PC-3 (cell line): ENCODE data around the gene OR2AT4. TPM values are rescaled to one million over a fixed set of nuclear protein-coding genes. Genes with fewer than 3 reads are reported as not detected.
A peak's percentile ranks its signal among the peaks of the same experiment; 100 is the strongest.
"Not testable (repeated sequence)": the region's sequence is repeated elsewhere in the genome, so short reads cannot be mapped to it uniquely, and the experiment has no call there.

Experiments used
- ATAC-seq: fragments of 200-7000 bp; cut with Tn5 transposase; 2 replicates; pipeline ENCODE4 v1.9.1; 2020; ENCODE audit warnings: mild to moderate bottlenecking, moderate library complexity
- BruUV-seq: library from RNA; stranded (reverse); fragments of 400-500 nt; replicated peaks from 2 replicates; lab custom pipeline; 2021; lab: Mats Ljungman, UMichigan
- CTCF ChIA-PET: fragments of 300-600 bp; sonication (Branson Sonifier 250); formaldehyde crosslinking; loops from one replicate; lab custom pipeline; 2022; ENCODE audit warnings: antibody characterized with exemption; lab: Charles Lee
- POLR2A ChIA-PET: fragments of 300-600 bp; sonication (Branson Sonifier 250); formaldehyde crosslinking; loops from one replicate; lab custom pipeline; 2022; ENCODE audit warnings: antibody characterized with exemption; ENCODE audit not compliant: unreplicated experiment; lab: Charles Lee
- DNase-seq: peaks from one replicate; pipeline ENCODE4 v3.0.0-alpha.2; 2015
- H2AFZ ChIP-seq: fragments of 300-600 bp; sonication (generic); 2 replicates; pipeline ENCODE4 v1.6.0; 2016; ENCODE audit warnings: antibody characterized with exemption, low read length
- H3F3A ChIP-seq: fragments of 300-600 bp; sonication (generic); one replicate; pipeline ENCODE4 v1.6.0; 2017; ENCODE audit warnings: antibody characterized with exemption, low read length, control low read depth, mild to moderate bottlenecking; ENCODE audit not compliant: unreplicated experiment
- H3K27ac ChIP-seq: fragments of 300-600 bp; sonication (generic); 2 replicates; pipeline ENCODE4 v1.5.1; 2016; ENCODE audit warnings: mild to moderate bottlenecking, low read length
- H3K27me3 ChIP-seq: fragments of 300-600 bp; sonication (generic); 2 replicates; pipeline ENCODE4 v1.6.1; 2016; ENCODE audit warnings: low read length, mixed read lengths
- H3K36me3 ChIP-seq: fragments of 300-600 bp; sonication (generic); 2 replicates; pipeline ENCODE4 v1.6.1; 2016; ENCODE audit warnings: low read depth, mixed run types, low read length, mixed read lengths
- H3K4me1 ChIP-seq: fragments of 300-600 bp; sonication (generic); 2 replicates; pipeline ENCODE4 v1.5.1; 2016; ENCODE audit warnings: low read length; ENCODE audit not compliant: insufficient read depth
- H3K4me2 ChIP-seq: fragments of 300-600 bp; sonication (generic); 2 replicates; pipeline ENCODE4 v1.6.0; 2016; ENCODE audit warnings: low read length
- H3K4me3 ChIP-seq: fragments of 300-600 bp; sonication (generic); 2 replicates; pipeline ENCODE4 v1.5.1; 2016; ENCODE audit warnings: mild to moderate bottlenecking, low read length, mixed read lengths
- H3K79me2 ChIP-seq: fragments of 300-600 bp; sonication (generic); 2 replicates; pipeline ENCODE4 v1.6.1; 2017; ENCODE audit warnings: low read length, mixed read lengths
- H3K9ac ChIP-seq: fragments of 300-600 bp; sonication (generic); 2 replicates; pipeline ENCODE4 v1.6.0; 2016; ENCODE audit warnings: mild to moderate bottlenecking, low read length
- H3K9me2 ChIP-seq: fragments of 300-600 bp; sonication (generic); replicated peaks from 2 replicates; pipeline ENCODE4 v1.6.1; 2016; ENCODE audit warnings: mixed run types, low read length, mixed read lengths
- H3K9me3 ChIP-seq: fragments of 300-600 bp; sonication (generic); 2 replicates; pipeline ENCODE4 v1.6.1; 2016; ENCODE audit warnings: low read length, mixed read lengths
- H4K20me1 ChIP-seq: fragments of 300-600 bp; sonication (generic); 2 replicates; pipeline ENCODE4 v1.6.1; 2016; ENCODE audit warnings: low read length, mixed read lengths
- CTCF ChIP-seq: fragments of 300-600 bp; sonication (generic); conservative IDR thresholded peaks from 2 replicates; pipeline ENCODE4 v1.5.1; 2017; ENCODE audit warnings: antibody characterized with exemption, low read depth, mild to moderate bottlenecking, low read length
- EZH2 ChIP-seq: fragments of 300-600 bp; sonication (generic); IDR thresholded peaks from one replicate; pipeline ENCODE4 v1.6.1; 2017; ENCODE audit warnings: antibody characterized with exemption, mild to moderate bottlenecking, low read length; ENCODE audit not compliant: unreplicated experiment
- EZH2phosphoT487 ChIP-seq: fragments of 300-600 bp; sonication (generic); IDR thresholded peaks from 2 replicates; pipeline ENCODE4 v1.6.1; 2018; ENCODE audit warnings: mild to moderate bottlenecking, antibody characterized with exemption, low read length, borderline replicate concordance
- intact Hi-C: fragments of 100-400 bp; cut with micrococcal nuclease; formaldehyde crosslinking; loops from 2 replicates; pipeline ENCODE4 v1.9.0; 2023
- total RNA-seq: library from RNA; depleted of rRNA; stranded (reverse); fragments of >200 nt; gene quantifications from 2 replicates; pipeline ENCODE4 v1.2.3, GENCODE V29; 2014

Gene OR2AT4
- total RNA-seq, 1 experiment from 2014 or later: not detected

DNA sequence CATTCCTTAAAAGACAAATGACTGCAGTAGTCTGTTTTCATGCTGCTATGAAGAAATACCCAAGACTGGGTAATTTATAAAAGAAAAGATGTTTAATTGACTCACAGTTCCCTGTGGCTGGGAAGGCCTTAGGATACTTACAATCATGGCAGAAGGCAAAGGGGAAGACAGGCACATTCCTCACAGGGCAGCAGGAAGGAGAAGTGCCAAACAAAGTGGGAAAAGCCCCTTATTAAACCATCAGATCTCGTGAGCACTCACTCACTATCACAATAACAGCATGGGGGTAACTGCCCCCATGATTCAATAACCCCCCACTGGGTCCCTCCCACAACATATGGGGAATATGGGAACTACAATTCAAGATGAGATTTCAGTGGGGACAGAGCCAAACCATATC is 16.4 kb upstream of the OR2AT4 start:
- DNase-seq: no peak
- CTCF ChIA-PET: no interaction called here

DNA sequence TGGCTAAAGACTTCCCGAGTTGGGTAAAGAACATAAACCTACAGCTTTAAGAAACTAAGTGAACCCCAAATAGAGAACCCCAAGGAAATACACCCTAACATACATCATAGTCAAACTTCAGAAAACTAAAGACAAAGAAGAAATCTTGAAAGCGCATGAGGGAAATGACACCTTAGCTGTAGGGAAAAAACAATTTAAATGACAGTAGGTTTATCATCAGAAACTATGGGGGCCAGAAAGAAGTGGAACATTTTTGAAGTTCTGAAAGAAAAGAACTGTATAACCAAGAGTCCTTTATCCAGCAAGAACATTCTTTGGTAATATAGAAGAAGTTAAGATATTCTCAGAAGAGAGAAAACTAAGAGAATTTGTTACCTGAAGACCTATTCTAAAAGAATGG is 15.5 kb upstream of the OR2AT4 start:
- CTCF ChIA-PET: no interaction called here
- TF ChIP-seq CTCF: no peak
- TF ChIP-seq EZH2: no peak
- TF ChIP-seq EZH2phosphoT487: no peak
- Histone ChIP-seq H3K79me2 (no peaks in the 10 kb centered on the region), H2AFZ (no peak overlapping the region), H3K4me1 (no peaks in the 10 kb centered on the region), H3F3A (no peaks in the 10 kb centered on the region), H3K9me2 (no peaks in the 10 kb centered on the region), H4K20me1 (no peaks in the 10 kb centered on the region), H3K9ac (no peak overlapping the region), H3K4me3 (no peak overlapping the region), H3K27ac (no peak overlapping the region), H3K36me3 (no peaks in the 10 kb centered on the region), H3K9me3 (no peaks in the 10 kb centered on the region), H3K27me3 (no peaks in the 10 kb centered on the region), H3K4me2 (no peak overlapping the region)
- intact Hi-C loops: no loop called here
- no peak for ATAC-seq
- no TSS peak for BruUV-seq
- DNase-seq: no peak
- POLR2A ChIA-PET: no interaction called here

More for the DNA sequence above, 16.4 kb upstream of the OR2AT4 start:
- ATAC-seq: no peak
- no peaks in the 10 kb centered on the region for H3K9me3 ChIP-seq
- no peaks in the 10 kb centered on the region for H3K79me2 ChIP-seq
- H3K9me2 ChIP-seq: no peaks in the 10 kb centered on the region
- no peak overlapping the region for H2AFZ ChIP-seq
- POLR2A ChIA-PET: no interaction called here
- intact Hi-C loops: no loop called here
- no peak overlapping the region for H3K27ac ChIP-seq
- H3K4me1 ChIP-seq: no peaks in the 10 kb centered on the region
- BruUV-seq: no TSS peak
- no peak overlapping the region for H3K9ac ChIP-seq
- no peak overlapping the region for H3K4me3 ChIP-seq
- H3F3A ChIP-seq: no peaks in the 10 kb centered on the region
- no peaks in the 10 kb centered on the region for H4K20me1 ChIP-seq
- TF ChIP-seq EZH2phosphoT487: no peak
- TF ChIP-seq EZH2: no peak
- TF ChIP-seq CTCF: no peak
- H3K36me3 ChIP-seq: no peaks in the 10 kb centered on the region
- H3K27me3 ChIP-seq: no peaks in the 10 kb centered on the region; the same call in 1 of the 2 replicates
- no peak overlapping the region for H3K4me2 ChIP-seq

DNA sequence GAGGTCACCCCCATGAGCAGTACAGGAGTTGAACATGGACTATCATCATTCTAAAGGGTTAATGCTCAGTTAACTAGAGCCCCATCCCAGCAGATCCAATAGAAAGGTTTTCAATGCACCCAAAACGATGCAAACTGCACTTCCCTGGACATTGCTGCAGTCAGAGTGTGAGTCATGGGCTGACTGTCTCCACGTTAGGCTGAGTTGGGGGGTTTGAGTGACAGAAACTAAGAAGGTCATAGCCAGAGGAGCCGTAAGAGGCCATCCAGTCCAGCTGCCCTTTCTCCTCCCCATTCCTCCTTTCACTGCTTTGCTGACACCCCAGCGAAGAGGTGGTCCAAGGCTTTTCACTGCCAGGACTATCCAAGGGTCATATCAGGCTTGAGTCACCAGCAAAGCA is 10.5 kb upstream of the OR2AT4 start:
- Histone ChIP-seq H3K4me2 (no peak overlapping the region), H3K4me1 (peaks cover 7% of the 10 kb centered on the region; the same call in 1 of the 2 replicates), H3K4me3 (no peak overlapping the region), H3K9ac (no peak overlapping the region), H3K27me3 (no peaks in the 10 kb centered on the region), H3K9me2 (no peaks in the 10 kb centered on the region), H3F3A (peaks cover 2% of the 10 kb centered on the region), H3K36me3 (no peaks in the 10 kb centered on the region), H3K79me2 (no peaks in the 10 kb centered on the region), H3K27ac (no peak overlapping the region), H3K9me3 (no peaks in the 10 kb centered on the region), H4K20me1 (no peaks in the 10 kb centered on the region), H2AFZ (no peak overlapping the region)
- ChIA-PET CTCF (no interaction called here), POLR2A (no interaction called here)
- intact Hi-C loops: no loop called here
- ATAC-seq (peak; percentile 45; the same call in 1 of the 2 replicates), DNase-seq (peak; percentile 37)
- BruUV-seq: no TSS peak
- TF ChIP-seq CTCF (no peak), EZH2phosphoT487 (no peak), EZH2 (no peak)

DNA sequence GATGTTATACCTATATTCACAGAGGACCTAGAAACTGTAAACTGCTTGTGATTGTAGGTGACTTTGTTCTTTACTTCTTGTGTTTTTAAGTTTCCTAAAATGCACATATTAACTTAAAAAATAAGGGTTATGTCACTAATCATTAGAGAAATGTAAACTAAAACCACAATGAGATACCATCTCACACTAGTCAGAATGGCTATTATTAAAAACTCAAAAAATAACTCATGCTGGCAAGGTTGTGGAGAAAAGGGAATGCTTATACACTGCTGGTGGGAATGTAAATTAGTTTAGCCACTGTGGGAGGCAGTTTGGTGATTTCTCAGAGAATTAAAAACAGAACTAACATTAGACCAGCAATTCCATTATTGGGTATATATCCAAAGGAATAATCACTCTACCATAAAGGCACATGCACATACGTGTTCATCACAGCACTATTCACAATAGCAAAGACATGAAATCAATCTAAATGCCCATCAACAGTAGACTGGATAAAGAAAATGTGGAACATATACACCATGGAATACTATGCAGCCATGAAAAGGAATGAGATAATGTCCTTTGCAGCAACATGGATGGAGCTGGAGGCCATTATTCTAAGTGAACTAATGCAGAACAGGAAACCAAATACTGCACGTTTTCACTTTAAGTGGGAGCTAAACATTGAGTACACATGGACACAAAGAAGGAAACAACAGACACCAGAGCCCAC is 9.4 kb upstream of the OR2AT4 start:
- H3K79me2 ChIP-seq, H3K9ac ChIP-seq, H3K36me3 ChIP-seq, CTCF ChIA-PET, H3K27ac ChIP-seq, intact Hi-C loops, H3K4me2 ChIP-seq, H3K4me3 ChIP-seq, H4K20me1 ChIP-seq, BruUV-seq, H3F3A ChIP-seq, H3K9me3 ChIP-seq, ATAC-seq, POLR2A ChIA-PET, H3K27me3 ChIP-seq, H3K4me1 ChIP-seq, H2AFZ ChIP-seq, H3K9me2 ChIP-seq, DNase-seq: not testable (repeated sequence)
